GM21447 (cell line): ENCODE data around the gene MEF2B.
"Not testable (repeated sequence)": the region's sequence is repeated elsewhere in the genome, so short reads cannot be mapped to it uniquely, and the experiment has no call there.

Experiments
- ATAC-seq: cut with Tn5 transposase; IDR thresholded peaks from one replicate; pipeline ENCODE4 v1.9.1; 2021; ENCODE audit not compliant: unreplicated experiment

The MEF2B gene

GRCh38 chr19:19131989-19132388, 38.1 kb downstream of the MEF2B start:
- ATAC-seq: no peak

DNA sequence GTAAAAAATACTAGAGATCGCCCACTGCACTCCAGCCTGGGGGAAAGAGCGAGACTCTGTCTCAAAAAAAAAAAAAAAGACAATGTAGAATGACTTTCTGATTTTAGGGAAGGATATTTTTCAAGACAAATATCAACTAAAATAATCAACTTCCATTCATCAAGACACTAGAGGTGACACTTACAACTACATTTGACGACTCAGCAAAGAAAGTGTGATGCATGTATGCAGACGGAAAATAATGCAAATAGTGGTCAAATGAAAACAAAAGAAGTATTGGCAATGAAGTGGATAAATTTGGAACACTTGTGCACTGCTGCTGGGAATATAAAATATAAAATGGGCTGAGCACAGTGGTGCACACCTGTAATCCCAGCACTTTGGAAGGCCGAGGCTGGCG, 44.0 kb downstream of the MEF2B start:
- no peak for ATAC-seq

- no peak for ATAC-seq
These were observed 46.7 kb downstream of the MEF2B start for GRCh38 chr19:19123386-19123785.

DNA sequence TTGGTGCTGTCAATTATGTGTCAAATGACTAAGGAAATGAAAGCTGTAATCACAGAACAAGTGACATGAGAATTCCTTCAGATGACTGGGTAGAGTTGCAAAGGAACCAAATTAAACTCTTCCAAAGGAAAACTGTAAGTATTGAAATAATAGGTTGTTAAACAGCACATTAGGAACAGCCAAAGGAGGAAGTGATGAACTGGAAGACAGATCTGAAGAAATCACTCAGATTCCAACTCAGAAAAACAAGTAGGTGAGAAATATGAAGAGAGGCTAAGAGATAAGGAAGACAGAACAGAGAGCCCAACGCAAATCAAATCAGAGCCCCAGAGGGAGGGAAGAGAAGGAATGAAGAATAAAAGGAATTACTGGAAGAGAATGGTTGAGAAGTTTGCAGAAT, 47.2 kb downstream of the MEF2B start:
- no peak for ATAC-seq

DNA sequence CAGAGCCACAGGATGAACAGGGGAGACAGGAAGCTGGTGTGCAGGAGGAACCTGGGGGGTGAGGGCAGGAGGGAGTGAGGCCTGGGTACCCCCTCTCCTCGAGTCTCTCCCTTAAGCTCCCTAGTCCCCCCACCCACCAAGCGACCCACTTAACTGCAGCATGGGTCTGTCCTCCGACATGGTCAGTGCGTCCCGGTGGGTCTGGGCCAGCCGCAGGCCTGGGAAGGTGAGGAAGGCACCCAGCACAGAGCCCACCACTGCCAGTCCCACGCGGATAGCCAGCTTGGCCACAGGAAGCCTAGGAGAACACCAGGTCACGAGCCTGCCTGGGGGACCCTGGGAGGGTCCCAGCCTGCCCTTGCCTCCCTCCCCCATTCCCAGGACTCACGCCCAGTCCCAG, 48.7 kb downstream of the MEF2B start:
- no peak for ATAC-seq

GRCh38 chr19:19120308-19121231, 49.5 kb downstream of the MEF2B start:
- no peak for ATAC-seq

DNA sequence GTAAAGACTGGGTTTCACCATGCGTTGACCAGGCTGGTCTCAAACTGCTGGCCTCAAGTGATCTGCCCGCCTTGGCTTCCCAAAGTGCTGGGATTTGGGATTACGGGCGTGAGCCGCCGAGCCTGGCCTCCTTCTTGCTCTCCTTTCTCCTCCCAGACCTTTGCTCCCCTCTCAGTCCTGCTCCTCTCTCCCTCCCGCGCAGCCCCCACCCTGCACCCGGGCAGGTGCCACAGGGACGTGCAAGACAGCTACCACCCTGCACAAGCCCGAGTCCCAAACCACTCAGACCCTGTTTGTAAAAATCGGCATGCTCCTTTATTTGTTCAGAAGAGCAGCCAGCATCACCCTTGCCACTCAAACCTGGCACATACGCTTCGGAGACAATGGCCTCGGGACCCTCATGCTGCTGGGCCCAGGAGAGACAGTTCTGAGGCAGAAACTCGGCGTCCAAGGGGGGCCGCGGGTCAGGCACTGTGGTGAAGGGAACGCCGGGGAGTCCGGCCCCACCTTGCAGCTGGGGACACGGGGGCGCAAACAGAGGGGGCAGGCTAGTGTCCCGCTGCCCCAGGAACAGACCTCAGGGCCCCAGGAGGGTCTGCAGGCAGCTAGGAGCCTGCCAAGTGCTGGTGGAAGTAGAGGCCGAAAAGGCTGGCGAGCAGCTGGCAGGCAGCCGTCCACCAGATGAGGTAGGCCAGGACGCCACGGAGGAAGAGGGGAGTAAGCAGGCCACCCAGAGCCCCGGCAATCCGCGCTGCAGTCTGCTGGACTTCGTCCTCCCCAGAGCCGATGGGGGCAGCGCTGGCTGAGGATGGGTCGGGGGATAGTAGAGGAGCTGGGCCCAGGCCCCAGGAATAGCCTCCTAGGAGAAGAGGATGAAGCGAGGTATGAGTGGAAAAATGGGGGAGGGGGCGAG, 50.5 kb downstream of the MEF2B start:
- ATAC-seq: no peak

DNA sequence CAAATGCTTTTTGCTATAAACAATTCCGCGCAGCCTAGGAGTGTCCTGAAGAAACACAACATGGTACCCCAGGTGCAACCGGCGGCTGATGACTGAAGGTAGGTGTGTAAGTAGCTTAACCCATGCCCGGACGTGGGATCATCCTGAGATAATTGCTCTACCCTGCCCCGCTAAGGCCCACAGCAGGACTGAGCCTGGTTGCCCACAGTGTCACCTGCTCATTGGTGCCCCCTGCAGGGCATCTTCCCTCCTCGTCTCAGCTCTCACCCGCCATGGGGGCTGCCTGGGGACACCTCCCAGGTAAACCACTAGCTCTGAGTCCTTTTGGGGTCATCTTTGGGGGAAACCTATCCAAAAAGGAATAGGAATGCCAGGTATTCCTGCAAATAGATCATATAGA, 54.1 kb downstream of the MEF2B start:
- no peak for ATAC-seq

GRCh38 chr19:19113040-19113626, 56.9 kb downstream of the MEF2B start:
- no peak for ATAC-seq

DNA sequence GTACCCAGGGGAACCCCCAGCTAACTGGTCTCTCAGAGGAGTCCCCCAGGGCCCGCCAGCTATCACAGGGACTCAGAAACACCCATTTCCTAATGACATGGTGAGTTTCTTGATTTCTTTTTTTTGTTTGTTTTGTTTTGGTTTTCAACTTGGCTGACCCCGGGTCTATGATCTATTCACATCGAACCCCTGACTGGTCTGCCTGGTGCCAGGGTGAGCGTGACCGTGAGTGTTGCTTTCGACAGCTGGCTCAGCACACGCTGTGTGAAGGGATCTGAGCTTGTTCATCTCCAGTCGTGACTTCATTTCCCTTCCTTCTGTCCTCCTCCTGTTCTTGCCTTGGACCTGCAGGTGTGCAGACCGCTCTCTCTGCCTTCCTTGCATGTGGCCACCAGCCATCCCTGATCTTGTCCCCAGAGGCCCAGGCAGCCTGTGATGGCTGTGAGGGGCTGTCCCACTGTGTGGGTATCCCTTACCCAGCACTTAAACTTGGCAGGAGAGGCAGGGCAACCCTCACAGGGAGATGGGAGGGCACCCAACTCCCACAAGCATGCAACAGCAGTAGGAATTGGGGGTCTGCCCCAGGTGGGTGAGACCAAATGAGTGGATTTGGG, 58.0 kb downstream of the MEF2B start:
- ATAC-seq: no peak

DNA sequence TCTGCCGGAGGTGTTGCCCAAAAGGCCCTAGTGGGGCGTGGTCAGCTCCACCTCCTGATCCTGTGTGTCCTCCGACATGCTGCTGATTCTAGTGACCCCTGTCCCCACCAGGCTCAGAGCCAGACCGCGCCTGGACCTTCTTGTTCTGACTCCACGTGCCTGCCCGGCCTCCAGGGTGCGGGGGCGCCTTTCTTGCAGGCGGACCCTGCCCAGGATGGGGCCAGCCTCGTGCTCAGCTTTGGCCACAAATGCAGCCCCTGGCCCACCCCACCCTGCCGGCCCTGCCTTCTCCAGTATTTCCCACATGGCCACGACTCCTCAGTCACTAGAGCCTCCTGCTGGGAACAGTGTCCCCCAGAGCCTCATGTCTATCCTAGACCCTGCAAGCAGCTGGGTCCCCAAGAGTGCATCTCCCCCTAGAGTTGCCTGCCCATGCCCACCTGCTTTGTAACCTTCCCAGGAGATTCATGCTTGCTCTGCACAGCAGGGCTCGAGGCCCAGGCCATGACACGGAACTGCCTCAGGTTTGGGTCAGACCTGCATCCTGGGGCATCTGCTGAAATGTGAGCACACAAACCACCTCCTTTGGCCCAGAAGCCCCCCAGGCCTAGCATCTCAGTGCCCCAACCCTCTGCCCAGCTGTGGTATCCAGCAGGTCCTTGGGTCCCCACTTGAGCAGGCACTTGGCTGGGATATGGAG, 58.8 kb downstream of the MEF2B start:
- ATAC-seq: no peak

DNA sequence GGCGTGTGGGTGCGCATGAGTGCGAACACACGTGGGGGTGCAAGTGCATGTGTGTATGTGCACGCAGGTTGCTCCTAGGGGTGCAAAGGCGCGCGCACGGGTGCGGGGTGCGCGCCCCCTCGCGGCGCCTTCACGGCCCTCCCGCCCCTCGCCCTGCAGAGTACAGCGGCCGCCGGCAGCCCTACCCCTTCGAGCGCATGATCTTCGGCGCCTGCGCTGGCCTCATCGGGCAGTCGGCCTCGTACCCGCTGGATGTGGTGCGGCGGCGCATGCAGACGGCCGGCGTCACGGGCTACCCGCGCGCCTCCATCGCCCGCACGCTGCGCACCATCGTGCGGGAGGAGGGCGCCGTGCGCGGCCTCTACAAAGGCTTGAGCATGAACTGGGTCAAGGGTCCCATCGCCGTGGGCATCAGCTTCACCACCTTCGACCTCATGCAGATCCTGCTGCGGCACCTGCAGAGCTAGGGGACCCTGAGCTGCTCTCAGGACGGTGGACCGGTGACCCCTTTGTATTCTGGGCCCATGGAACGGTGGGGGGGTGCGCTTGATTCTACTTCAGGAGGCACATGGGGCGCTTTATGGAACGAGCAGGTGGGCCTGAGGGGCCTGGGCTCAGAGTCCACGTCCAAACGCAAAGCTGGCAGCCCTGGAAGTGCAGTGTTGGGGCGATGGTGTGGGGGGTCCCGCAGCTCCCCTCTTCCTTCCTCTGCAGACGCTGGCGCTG, 59.5 kb downstream of the MEF2B start:
- ATAC-seq: no peak

GRCh38 chr19:19109601-19110000, 60.5 kb downstream of the MEF2B start:
- ATAC-seq: no peak

- no peak for ATAC-seq
These were observed 62.4 kb downstream of the MEF2B start for GRCh38 chr19:19107654-19108053.

- ATAC-seq: not testable (repeated sequence)
These were observed 63.1 kb downstream of the MEF2B start for GRCh38 chr19:19106938-19107337.

- no peak for ATAC-seq
These were observed 64.0 kb downstream of the MEF2B start for GRCh38 chr19:19106056-19106551.

- no peak for ATAC-seq
These were observed 64.6 kb downstream of the MEF2B start for GRCh38 chr19:19105365-19106055.

DNA sequence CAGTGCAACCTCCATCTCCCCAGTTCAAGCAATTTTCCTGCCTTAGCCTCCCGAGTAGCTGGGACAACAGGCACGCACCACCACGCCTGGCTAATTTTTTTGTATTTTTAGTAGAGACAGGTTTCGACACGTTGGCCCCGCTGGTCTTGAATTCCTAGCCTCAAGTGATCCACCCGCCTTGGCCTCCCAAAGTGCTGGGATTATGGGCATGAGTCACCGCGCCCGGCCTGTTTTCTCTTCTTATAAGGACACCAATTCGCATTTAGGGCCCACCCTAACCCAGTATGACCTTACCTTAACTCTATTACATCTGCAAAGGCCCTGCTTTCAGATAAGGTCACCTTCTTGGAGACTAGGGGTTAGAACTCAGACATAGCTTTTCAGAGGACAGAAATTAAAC, 66.9 kb downstream of the MEF2B start:
- ATAC-seq: no peak

DNA sequence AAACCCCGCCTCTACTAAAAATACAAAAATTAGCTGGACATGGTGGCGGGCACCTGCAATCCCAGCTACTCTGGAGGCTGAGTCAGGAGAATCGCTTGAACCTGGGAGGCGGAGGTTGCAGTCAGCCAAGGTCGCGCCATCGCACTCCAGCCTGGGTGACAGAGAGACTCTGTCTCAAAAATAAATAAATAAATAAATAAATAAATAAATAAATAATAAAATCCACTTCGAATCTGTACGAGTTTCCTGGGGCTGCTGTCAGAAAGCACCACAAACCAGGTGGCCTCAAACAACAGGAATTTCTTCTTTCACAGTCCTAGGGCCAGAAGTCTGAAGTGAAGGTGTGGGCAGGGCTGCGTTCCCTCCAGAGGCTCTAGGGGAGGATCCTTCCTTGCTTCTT, 67.5 kb downstream of the MEF2B start:
- not testable (repeated sequence) for ATAC-seq
